Fibroblast of lung (primary cell): ENCODE data around the gene GFY. TPM values are rescaled to one million over a fixed set of nuclear protein-coding genes. Genes with fewer than 3 reads are reported as not detected.

Experiments
- DNase-seq, 2 donors: peaks; one replicate each; pipeline versions ENCODE4 v3.0.0 to v3.0.0-alpha.2; 2010; ENCODE audit warnings: low read depth in 2 of 2
- H2AFZ ChIP-seq: 2 replicates; pipeline ENCODE4 v1.5.1; 2012; ENCODE audit warnings: low read length, control low read depth, inconsistent platforms
- H3K27ac ChIP-seq: 2 replicates; pipeline ENCODE4 v1.5.1; 2011; ENCODE audit warnings: low read length, control low read depth; ENCODE audit not compliant: insufficient read depth
- H3K27me3 ChIP-seq: 2 replicates; pipeline ENCODE4 v1.5.1; 2011; ENCODE audit warnings: mild to moderate bottlenecking, low read length; ENCODE audit not compliant: control insufficient read depth, insufficient read depth
- H3K36me3 ChIP-seq: 2 replicates; pipeline ENCODE4 v1.5.1; 2011; ENCODE audit warnings: low read length; ENCODE audit not compliant: control insufficient read depth, insufficient read depth
- H3K4me1 ChIP-seq: 2 replicates; pipeline ENCODE4 v1.5.1; 2011; ENCODE audit warnings: low read length; ENCODE audit not compliant: control insufficient read depth, insufficient read depth; ENCODE audit errors: extremely low read depth
- H3K4me2 ChIP-seq: 2 replicates; pipeline ENCODE4 v1.5.1; 2011; ENCODE audit warnings: low read length, control low read depth; ENCODE audit not compliant: insufficient read depth; ENCODE audit errors: extremely low read depth
- H3K4me3 ChIP-seq, 4 experiments: fragments of 200-600 bp in 1 of 4; sonication (generic) in 1 of 4; replicated peaks in 1 of 4; 2 replicates each; pipeline ENCODE4 v1.5.1; 2011 to 2016; ENCODE audit warnings: low read length in 4 of 4, low read depth in 3 of 4, mild to moderate bottlenecking in 3 of 4, control low read depth in 2 of 4, inconsistent platforms in 1 of 4, mixed read lengths in 1 of 4; ENCODE audit not compliant: insufficient read depth in 1 of 4; ENCODE audit errors: control extremely low read depth in 1 of 4
- H3K79me2 ChIP-seq: 2 replicates; pipeline ENCODE4 v1.5.1; 2012; ENCODE audit warnings: mild to moderate bottlenecking, low read length, inconsistent platforms; ENCODE audit not compliant: control insufficient read depth, insufficient read depth
- H3K9ac ChIP-seq: 2 replicates; pipeline ENCODE4 v1.5.1; 2011; ENCODE audit warnings: mild to moderate bottlenecking, low read length, control low read depth; ENCODE audit not compliant: insufficient read depth
- H3K9me3 ChIP-seq: 2 replicates; pipeline ENCODE4 v1.5.1; 2012; ENCODE audit warnings: low read depth, low read length; ENCODE audit not compliant: control insufficient read depth, insufficient read depth
- H4K20me1 ChIP-seq: 2 replicates; pipeline ENCODE4 v1.5.1; 2011; ENCODE audit warnings: low read length; ENCODE audit not compliant: control insufficient read depth, insufficient read depth; ENCODE audit errors: extremely low read depth
- EZH2 ChIP-seq: IDR thresholded peaks from 2 replicates; pipeline ENCODE4 v1.5.1; 2012; ENCODE audit warnings: low read length, control low read depth, mild to moderate bottlenecking; ENCODE audit errors: missing control alignments
- polyA plus RNA-seq, 2 donors: library from polyadenylated mRNA; depleted of rRNA in 1 of 2; stranded (reverse) in 1 of 2; unstranded in 1 of 2; fragments of >200 nt; gene quantifications; 2 replicates each; pipeline ENCODE4 v1.2.1, GENCODE V29; 2011 to 2012; ENCODE audit warnings: missing spikeins in 1 of 2
- total RNA-seq: library from RNA; depleted of rRNA; stranded (reverse); fragments of >200 nt; gene quantifications from 2 replicates; pipeline ENCODE4 v1.2.1, GENCODE V29; 2014
- TF ChIP-seq, protein P1 (sequence below), 2 donors: IDR thresholded peaks in 1 of 2; conservative IDR thresholded peaks in 1 of 2; 1 replicate in 1 of 2; 2 replicates in 1 of 2; pipeline ENCODE4 v1.5.1; 2011 to 2012; ENCODE audit warnings: low read length in 2 of 2, control low read depth in 1 of 2, inconsistent platforms in 1 of 2, low read depth in 1 of 2, mild to moderate bottlenecking in 1 of 2

GFY gene
- total and polyA plus RNA-seq, 2 donors (not counting 1 experiment from before 2014, with no cell fraction given): not detected

DNA sequence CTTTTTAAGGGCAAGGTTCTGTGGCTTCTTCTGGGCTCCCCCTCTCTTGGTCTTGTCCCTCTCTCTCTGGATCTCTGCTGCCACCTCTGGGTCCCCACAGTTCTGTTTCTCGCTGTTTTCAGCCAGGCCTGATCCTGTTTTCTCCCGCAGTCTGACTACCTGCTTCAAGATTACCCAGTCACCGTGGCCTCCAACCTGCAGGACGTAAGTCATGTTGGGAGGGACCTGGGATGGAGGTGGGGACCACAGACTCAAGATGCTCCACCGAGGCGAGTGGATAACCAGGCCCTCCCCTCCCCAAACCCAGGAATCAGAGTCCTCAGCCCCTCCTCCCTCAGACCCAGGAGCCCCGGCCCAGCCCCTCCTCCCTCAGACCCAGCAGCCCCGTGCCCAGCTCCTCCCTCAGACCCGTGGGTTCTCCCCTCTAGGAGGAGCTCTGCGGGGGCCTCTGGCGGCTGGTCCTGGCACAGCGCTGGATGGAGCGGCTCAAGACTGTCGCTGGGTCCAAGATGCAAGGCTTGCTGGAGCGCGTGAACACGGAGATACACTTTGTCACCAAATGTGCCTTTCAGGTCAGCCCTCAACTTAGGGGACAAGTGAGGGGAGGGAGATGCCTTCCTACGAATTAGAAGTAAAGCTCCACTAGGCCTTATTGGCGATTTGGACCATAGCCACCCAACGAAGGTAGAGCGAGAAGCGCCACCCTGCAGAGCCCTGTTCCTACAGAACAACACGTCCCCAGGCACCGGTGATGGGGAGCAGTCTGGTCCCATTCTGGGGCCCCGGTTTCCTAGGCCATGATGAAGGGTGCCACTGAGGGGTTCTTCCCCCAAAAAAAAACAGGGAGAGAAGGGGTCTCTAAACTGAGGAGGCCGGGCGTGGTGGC is 51.0 kb downstream of the GFY start:
- Histone ChIP-seq H4K20me1 (no peaks in the 10 kb centered on the region), H3K9me3 (no peaks in the 10 kb centered on the region), H2AFZ (no peak overlapping the region), H3K4me1 (no peaks in the 10 kb centered on the region), H3K79me2 (no peaks in the 10 kb centered on the region), H3K27me3 (no peaks in the 10 kb centered on the region), H3K4me3 (peak overlapping the region in 1 of 4 experiments; percentile 7), H3K4me2 (no peak overlapping the region), H3K36me3 (no peaks in the 10 kb centered on the region), H3K9ac (no peak overlapping the region), H3K27ac (no peak overlapping the region)
- no peak for TF ChIP-seq EZH2
- TF ChIP-seq, protein P1, sequence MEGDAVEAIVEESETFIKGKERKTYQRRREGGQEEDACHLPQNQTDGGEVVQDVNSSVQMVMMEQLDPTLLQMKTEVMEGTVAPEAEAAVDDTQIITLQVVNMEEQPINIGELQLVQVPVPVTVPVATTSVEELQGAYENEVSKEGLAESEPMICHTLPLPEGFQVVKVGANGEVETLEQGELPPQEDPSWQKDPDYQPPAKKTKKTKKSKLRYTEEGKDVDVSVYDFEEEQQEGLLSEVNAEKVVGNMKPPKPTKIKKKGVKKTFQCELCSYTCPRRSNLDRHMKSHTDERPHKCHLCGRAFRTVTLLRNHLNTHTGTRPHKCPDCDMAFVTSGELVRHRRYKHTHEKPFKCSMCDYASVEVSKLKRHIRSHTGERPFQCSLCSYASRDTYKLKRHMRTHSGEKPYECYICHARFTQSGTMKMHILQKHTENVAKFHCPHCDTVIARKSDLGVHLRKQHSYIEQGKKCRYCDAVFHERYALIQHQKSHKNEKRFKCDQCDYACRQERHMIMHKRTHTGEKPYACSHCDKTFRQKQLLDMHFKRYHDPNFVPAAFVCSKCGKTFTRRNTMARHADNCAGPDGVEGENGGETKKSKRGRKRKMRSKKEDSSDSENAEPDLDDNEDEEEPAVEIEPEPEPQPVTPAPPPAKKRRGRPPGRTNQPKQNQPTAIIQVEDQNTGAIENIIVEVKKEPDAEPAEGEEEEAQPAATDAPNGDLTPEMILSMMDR (conservative IDR thresholded peaks at IDR 0.05 in 1 of 2, IDR thresholded peaks at IDR 0.05 in 1 of 2; ENCODE audit: low read depth in 1 of 2, low read length in 2 of 2): peak; percentile 42 to 58
- peak in 1 of 2 donors; percentile 35 for DNase-seq

Other genes starting within 250 kb of the GFY start
- gene SLC6A16, start 100.2 kb upstream of the GFY start, total RNA-seq: under 0.01 TPM in 2 replicates
- 0.08 and 0.62 TPM in 2 replicates for gene SLC6A16, start 100.2 kb upstream of the GFY start, polyA plus RNA-seq
- gene CD37, start 90.0 kb upstream of the GFY start, total RNA-seq: not detected in 2 replicates
- not detected in 2 replicates for gene CD37, start 90.0 kb upstream of the GFY start, polyA plus RNA-seq
- gene TEAD2, start 63.0 kb upstream of the GFY start, total RNA-seq: 19.2 and 24.1 TPM in 2 replicates
- gene TEAD2, start 63.0 kb upstream of the GFY start, polyA plus RNA-seq: 22.0 and 22.7 TPM in 2 replicates
- gene DKKL1, start 61.5 kb upstream of the GFY start, total RNA-seq: 0.26 TPM in 1 of 2 replicates, not detected in the other
- gene DKKL1, start 61.5 kb upstream of the GFY start, polyA plus RNA-seq: 0.15 and 0.19 TPM in 2 replicates
- gene KASH5, start 37.1 kb upstream of the GFY start, total RNA-seq: not detected in 2 replicates
- gene KASH5, start 37.1 kb upstream of the GFY start, polyA plus RNA-seq: not detected in 2 replicates
- not detected in 2 replicates for gene PTH2, start 1.9 kb upstream of the GFY start, total RNA-seq
- gene PTH2, start 1.9 kb upstream of the GFY start, polyA plus RNA-seq: not detected in 2 replicates
- gene SLC17A7, start 16.1 kb downstream of the GFY start, total RNA-seq: 0.33 TPM in 1 of 2 replicates, not detected in the other
- gene SLC17A7, start 16.1 kb downstream of the GFY start, polyA plus RNA-seq: 0.06 and 0.08 TPM in 2 replicates
- gene PIH1D1, start 26.4 kb downstream of the GFY start, total RNA-seq: 94.5 and 110 TPM in 2 replicates
- gene PIH1D1, start 26.4 kb downstream of the GFY start, polyA plus RNA-seq: 42.5 and 53.8 TPM in 2 replicates
- gene ALDH16A1, start 27.8 kb downstream of the GFY start, total RNA-seq: 13.9 and 24.9 TPM in 2 replicates
- gene ALDH16A1, start 27.8 kb downstream of the GFY start, polyA plus RNA-seq: 2.4 and 4.3 TPM in 2 replicates
- 3.3 and 4.5 TPM in 2 replicates for gene FLT3LG, start 48.8 kb downstream of the GFY start, total RNA-seq
- gene FLT3LG, start 48.8 kb downstream of the GFY start, polyA plus RNA-seq: 4.3 and 4.4 TPM in 2 replicates
- 3,385 and 5,250 TPM in 2 replicates for gene RPL13A, start 62.2 kb downstream of the GFY start, total RNA-seq
- 1,345 and 1,418 TPM in 2 replicates for gene RPL13A, start 62.2 kb downstream of the GFY start, polyA plus RNA-seq
- gene RPS11, start 71.0 kb downstream of the GFY start, total RNA-seq: 2,501 and 4,026 TPM in 2 replicates
- gene RPS11, start 71.0 kb downstream of the GFY start, polyA plus RNA-seq: 3,448 and 3,634 TPM in 2 replicates
- 59.0 and 90.1 TPM in 2 replicates for gene FCGRT, start 87.3 kb downstream of the GFY start, total RNA-seq
- 30.9 and 31.4 TPM in 2 replicates for gene FCGRT, start 87.3 kb downstream of the GFY start, polyA plus RNA-seq
- gene RCN3, start 102.6 kb downstream of the GFY start, total RNA-seq: 87.8 and 162 TPM in 2 replicates
- gene RCN3, start 102.6 kb downstream of the GFY start, polyA plus RNA-seq: 18.8 and 19.8 TPM in 2 replicates
- 67.9 and 72.9 TPM in 2 replicates for gene NOSIP, start 155.2 kb downstream of the GFY start, total RNA-seq
- gene NOSIP, start 155.2 kb downstream of the GFY start, polyA plus RNA-seq: 41.2 and 53.5 TPM in 2 replicates
- gene PRRG2, start 155.9 kb downstream of the GFY start, total RNA-seq: 0.17 and 0.51 TPM in 2 replicates
- 0.11 TPM in 1 of 2 replicates, not detected in the other for gene PRRG2, start 155.9 kb downstream of the GFY start, polyA plus RNA-seq
- 1.0 and 2.1 TPM in 2 replicates for gene PRR12, start 165.8 kb downstream of the GFY start, total RNA-seq
- gene PRR12, start 165.8 kb downstream of the GFY start, polyA plus RNA-seq: 0.40 and 0.69 TPM in 2 replicates
- gene RRAS, start 214.8 kb downstream of the GFY start, total RNA-seq: 34.2 and 60.1 TPM in 2 replicates
- gene RRAS, start 214.8 kb downstream of the GFY start, polyA plus RNA-seq: 92.6 and 129 TPM in 2 replicates
- gene SCAF1, start 216.8 kb downstream of the GFY start, total RNA-seq: 7.4 and 11.9 TPM in 2 replicates
- 8.7 and 15.5 TPM in 2 replicates for gene SCAF1, start 216.8 kb downstream of the GFY start, polyA plus RNA-seq
- 55.2 and 61.1 TPM in 2 replicates for gene IRF3, start 240.5 kb downstream of the GFY start, total RNA-seq
- gene IRF3, start 240.5 kb downstream of the GFY start, polyA plus RNA-seq: 22.0 TPM in 2 replicates
- 2.6 and 4.8 TPM in 2 replicates for gene BCL2L12, start 240.5 kb downstream of the GFY start, total RNA-seq
- 5.0 and 9.8 TPM in 2 replicates for gene BCL2L12, start 240.5 kb downstream of the GFY start, polyA plus RNA-seq